Caco-2 (cell line): ENCODE results near the gene ATP12A. TPM values are rescaled to one million over a fixed set of nuclear protein-coding genes. Genes with fewer than 3 reads are reported as not detected.

Experiments used
- BruUV-seq: library from RNA; stranded (reverse); fragments of 400-500 nt; replicated peaks from 2 replicates; lab custom pipeline; 2021; lab: Mats Ljungman, UMichigan
- CTCF ChIA-PET: fragments of 300-600 bp; sonication (Branson Sonifier 250); formaldehyde crosslinking; loops from one replicate; lab custom pipeline; 2022; ENCODE audit warnings: antibody characterized with exemption; lab: Charles Lee
- POLR2A ChIA-PET: fragments of 300-600 bp; sonication (Branson Sonifier 250); formaldehyde crosslinking; loops from one replicate; lab custom pipeline; 2022; ENCODE audit warnings: antibody characterized with exemption; lab: Charles Lee
- DNase-seq, 2 experiments: peaks; one replicate each; pipeline versions ENCODE4 v3.0.0 to v3.0.0-alpha.2; 2020 to 2022
- H3K27me3 ChIP-seq: replicated peaks from 2 replicates; pipeline ENCODE4 v1.6.0; 2011; ENCODE audit warnings: low read length; ENCODE audit not compliant: control insufficient read depth, insufficient read depth
- H3K36me3 ChIP-seq: 2 replicates; pipeline ENCODE4 v1.5.1; 2011; ENCODE audit warnings: low read length; ENCODE audit not compliant: control insufficient read depth, insufficient read depth
- H3K4me1 ChIP-seq: fragments of 250-450 bp; sonication (Bioruptor Pico); 2 replicates; pipeline ENCODE4 v1.5.1; 2020; ENCODE audit warnings: mild to moderate bottlenecking
- H3K4me3 ChIP-seq: 2 replicates; pipeline ENCODE4 v1.5.1; 2011; ENCODE audit warnings: low read depth, mild to moderate bottlenecking, control low read depth, low read length
- H3K9me3 ChIP-seq: fragments of 250-450 bp; sonication (Bioruptor Pico); 2 replicates; pipeline ENCODE4 v1.5.1; 2020; ENCODE audit warnings: mild to moderate bottlenecking, moderate library complexity
- H3K27ac Mint-ChIP-seq: one replicate; pipeline ENCODE4 v1.8.0; 2022; ENCODE audit warnings: mixed read lengths; ENCODE audit not compliant: unreplicated experiment
- H3K27me3 Mint-ChIP-seq: one replicate; pipeline ENCODE4 v1.8.0; 2022; ENCODE audit warnings: mixed read lengths; ENCODE audit not compliant: insufficient read depth, unreplicated experiment
- H3K36me3 Mint-ChIP-seq: one replicate; pipeline ENCODE4 v1.8.0; 2022; ENCODE audit warnings: mild to moderate bottlenecking, mixed read lengths; ENCODE audit not compliant: insufficient read depth, unreplicated experiment
- H3K4me1 Mint-ChIP-seq: one replicate; pipeline ENCODE4 v1.8.0; 2022; ENCODE audit warnings: low read depth, mixed read lengths; ENCODE audit not compliant: unreplicated experiment
- H3K4me3 Mint-ChIP-seq: one replicate; pipeline ENCODE4 v1.8.0; 2022; ENCODE audit warnings: mild to moderate bottlenecking, moderate library complexity, mixed read lengths; ENCODE audit not compliant: unreplicated experiment
- H3K9me3 Mint-ChIP-seq: one replicate; pipeline ENCODE4 v1.8.0; 2022; ENCODE audit warnings: mixed read lengths; ENCODE audit not compliant: unreplicated experiment
- intact Hi-C: fragments of 100-400 bp; cut with micrococcal nuclease; formaldehyde crosslinking; loops from one replicate; pipeline ENCODE4 v1.10.0; 2022; ENCODE audit not compliant: unreplicated experiment
- total RNA-seq: library from RNA; stranded (reverse); gene quantifications from 2 replicates; pipeline ENCODE4 v1.2.3, GENCODE V29; 2022
- TF ChIP-seq, protein P1 (sequence below), 2 experiments: fragments of 200-600 bp in 1 of 2; IDR thresholded peaks; 1 replicate in 1 of 2; 2 replicates in 1 of 2; pipeline versions ENCODE4 v1.5.1 to v1.8.0; 2011 to 2022; ENCODE audit warnings: antibody characterized with exemption in 1 of 2, control low read depth in 1 of 2, inconsistent platforms in 1 of 2, low read depth in 1 of 2, low read length in 1 of 2, mild to moderate bottlenecking in 1 of 2, moderate library complexity in 1 of 2; ENCODE audit not compliant: insufficient read depth in 1 of 2, severe bottlenecking in 1 of 2, unreplicated experiment in 1 of 2

Gene ATP12A
- total RNA-seq, 1 experiment from 2014 or later: not detected

DNA sequence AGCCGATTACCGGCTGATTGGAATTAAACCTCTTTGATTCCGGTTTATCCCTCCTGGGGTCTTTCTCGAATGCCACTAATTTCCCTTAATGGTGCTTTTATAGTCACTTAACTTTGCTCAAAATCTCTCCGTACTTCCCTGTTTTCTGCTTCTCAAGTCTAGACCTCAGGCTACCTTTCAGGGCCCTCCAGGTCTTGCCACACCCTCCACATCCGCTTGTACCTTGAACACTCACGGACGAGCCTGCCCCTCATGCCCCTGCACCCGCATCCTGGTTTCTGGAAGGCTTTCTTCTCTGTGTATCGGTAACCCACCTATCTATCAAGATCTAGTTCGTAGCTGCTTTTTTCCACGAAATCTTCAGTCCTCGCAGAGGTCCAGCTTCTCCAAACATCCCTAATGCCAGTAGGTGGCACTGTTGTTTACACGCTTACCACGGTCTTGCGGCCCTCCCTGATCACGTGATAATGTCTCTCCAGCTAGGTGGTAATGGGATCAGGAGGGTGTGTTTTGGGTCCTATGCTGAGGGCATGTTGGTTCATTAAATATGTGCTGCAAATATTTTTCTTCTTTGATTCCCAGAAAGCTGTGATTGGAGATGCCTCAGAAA, 13.8 kb downstream of the ATP12A start:
- intact Hi-C loops: loop anchor here (1.0 to 10.0 kb wide), 5 partner anchors 34 to 303 kb away; partner anchors contain the start of gene RNF17
- CTCF ChIA-PET: interaction anchor here (0.7 to 1.8 kb wide), 15 partner anchors 9 to 1074 kb away, joined by 3 to 12 read pairs (median 3); no protein-coding TSS in a partner anchor
- Histone ChIP-seq H3K4me3 (no peak overlapping the region), H3K9me3 (no peaks in the 10 kb centered on the region), H3K4me1 (no peaks in the 10 kb centered on the region), H3K27me3 (no peaks in the 10 kb centered on the region), H3K36me3 (no peaks in the 10 kb centered on the region)
- POLR2A ChIA-PET: interaction anchor here (0.6 kb wide), 1 partner anchor 62 kb away, joined by 5 read pairs; no protein-coding TSS in a partner anchor
- H3K4me3 Mint-ChIP-seq: peak overlapping the region; percentile 22
- no peaks in the 10 kb centered on the region for H3K36me3 Mint-ChIP-seq
- TF ChIP-seq, protein P1, sequence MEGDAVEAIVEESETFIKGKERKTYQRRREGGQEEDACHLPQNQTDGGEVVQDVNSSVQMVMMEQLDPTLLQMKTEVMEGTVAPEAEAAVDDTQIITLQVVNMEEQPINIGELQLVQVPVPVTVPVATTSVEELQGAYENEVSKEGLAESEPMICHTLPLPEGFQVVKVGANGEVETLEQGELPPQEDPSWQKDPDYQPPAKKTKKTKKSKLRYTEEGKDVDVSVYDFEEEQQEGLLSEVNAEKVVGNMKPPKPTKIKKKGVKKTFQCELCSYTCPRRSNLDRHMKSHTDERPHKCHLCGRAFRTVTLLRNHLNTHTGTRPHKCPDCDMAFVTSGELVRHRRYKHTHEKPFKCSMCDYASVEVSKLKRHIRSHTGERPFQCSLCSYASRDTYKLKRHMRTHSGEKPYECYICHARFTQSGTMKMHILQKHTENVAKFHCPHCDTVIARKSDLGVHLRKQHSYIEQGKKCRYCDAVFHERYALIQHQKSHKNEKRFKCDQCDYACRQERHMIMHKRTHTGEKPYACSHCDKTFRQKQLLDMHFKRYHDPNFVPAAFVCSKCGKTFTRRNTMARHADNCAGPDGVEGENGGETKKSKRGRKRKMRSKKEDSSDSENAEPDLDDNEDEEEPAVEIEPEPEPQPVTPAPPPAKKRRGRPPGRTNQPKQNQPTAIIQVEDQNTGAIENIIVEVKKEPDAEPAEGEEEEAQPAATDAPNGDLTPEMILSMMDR (IDR thresholded peaks at IDR 0.05; ENCODE audit: insufficient read depth in 1 of 2, low read depth in 1 of 2, low read length in 1 of 2, severe bottlenecking in 1 of 2, unreplicated experiment in 1 of 2): peak; percentile 75 to 83
- DNase-seq: peak; percentile 76 to 78
- BruUV-seq: no TSS peak
- no peak overlapping the region for H3K27ac Mint-ChIP-seq
- peaks cover 20% of the 10 kb centered on the region for H3K27me3 Mint-ChIP-seq
- H3K9me3 Mint-ChIP-seq: no peaks in the 10 kb centered on the region
- peaks cover 5% of the 10 kb centered on the region for H3K4me1 Mint-ChIP-seq

DNA sequence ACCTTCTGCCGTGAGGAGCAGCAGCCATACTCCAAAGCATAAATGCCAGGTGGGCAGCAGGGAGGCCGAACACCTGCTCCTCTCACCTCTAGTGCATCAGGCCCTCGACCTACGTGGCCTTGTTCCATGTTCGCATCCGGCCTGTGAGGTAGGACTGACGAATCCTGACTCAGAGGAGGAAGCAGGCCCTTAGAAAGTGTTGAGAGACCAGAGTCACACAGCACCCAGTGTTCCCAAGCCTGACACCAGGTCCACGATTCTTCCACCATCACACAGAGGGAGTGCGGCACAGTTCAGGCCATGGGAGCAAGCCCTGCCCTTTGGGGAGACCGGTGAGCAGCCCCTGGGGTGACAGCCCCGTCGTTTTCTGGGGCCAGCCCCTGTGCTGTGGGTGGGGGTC, 14.7 kb downstream of the ATP12A start:
- Mint-ChIP-seq H3K4me3 (no peak overlapping the region), H3K27ac (no peak overlapping the region), H3K27me3 (peaks cover 22% of the 10 kb centered on the region), H3K4me1 (peaks cover 5% of the 10 kb centered on the region), H3K9me3 (no peaks in the 10 kb centered on the region), H3K36me3 (no peaks in the 10 kb centered on the region)
- BruUV-seq: no TSS peak
- no peak overlapping the region for H3K4me3 ChIP-seq
- CTCF ChIA-PET: interaction anchor here (0.8 to 1.3 kb wide), 4 partner anchors 28 to 64 kb away, joined by 3 to 9 read pairs (median 4); no protein-coding TSS in a partner anchor
- H3K27me3 ChIP-seq: no peaks in the 10 kb centered on the region
- no peaks in the 10 kb centered on the region for H3K9me3 ChIP-seq
- POLR2A ChIA-PET: interaction anchor here (0.6 kb wide), 1 partner anchor 61 kb away, joined by 5 read pairs; no protein-coding TSS in a partner anchor
- intact Hi-C loops: loop anchor here (1.0 to 10.0 kb wide), 5 partner anchors 33 to 302 kb away; partner anchors contain the start of gene RNF17
- H3K36me3 ChIP-seq: no peaks in the 10 kb centered on the region
- DNase-seq: no peak
- H3K4me1 ChIP-seq: no peaks in the 10 kb centered on the region
- TF ChIP-seq, protein P1 (IDR thresholded peaks at IDR 0.05; ENCODE audit: insufficient read depth in 1 of 2, low read depth in 1 of 2, low read length in 1 of 2, severe bottlenecking in 1 of 2, unreplicated experiment in 1 of 2): no peak

DNA sequence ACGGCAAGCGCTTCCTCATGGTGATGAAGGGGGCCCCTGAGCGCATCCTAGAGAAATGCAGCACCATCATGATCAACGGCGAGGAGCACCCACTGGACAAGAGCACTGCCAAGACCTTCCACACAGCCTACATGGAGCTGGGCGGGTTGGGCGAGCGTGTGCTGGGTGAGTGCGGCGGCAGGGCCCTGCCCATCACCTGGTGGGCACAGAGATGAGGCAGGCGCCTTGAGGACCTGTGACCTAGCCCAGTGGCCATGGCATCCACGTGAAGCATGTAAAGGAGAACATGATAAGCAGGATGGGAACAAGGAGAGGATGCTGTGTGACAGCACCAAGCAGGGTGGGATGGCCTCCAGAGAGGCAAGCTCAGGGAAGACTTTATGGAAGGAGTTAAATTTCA, 18.5 kb downstream of the ATP12A start:
- no peaks in the 10 kb centered on the region for H3K36me3 ChIP-seq
- H3K27me3 ChIP-seq: no peaks in the 10 kb centered on the region
- Mint-ChIP-seq H3K4me1 (peaks cover 5% of the 10 kb centered on the region), H3K36me3 (no peaks in the 10 kb centered on the region), H3K4me3 (no peak overlapping the region), H3K27me3 (peaks cover 16% of the 10 kb centered on the region), H3K9me3 (no peaks in the 10 kb centered on the region), H3K27ac (no peak overlapping the region)
- CTCF ChIA-PET: no interaction called here
- TF ChIP-seq, protein P1 (IDR thresholded peaks at IDR 0.05; ENCODE audit: insufficient read depth in 1 of 2, low read depth in 1 of 2, low read length in 1 of 2, severe bottlenecking in 1 of 2, unreplicated experiment in 1 of 2): no peak
- no peak for DNase-seq
- POLR2A ChIA-PET: no interaction called here
- no peaks in the 10 kb centered on the region for H3K9me3 ChIP-seq
- intact Hi-C loops: loop anchor here (10.0 kb wide), 1 partner anchor 166 kb away; no protein-coding TSS in a partner anchor
- H3K4me1 ChIP-seq: no peaks in the 10 kb centered on the region
- no peak overlapping the region for H3K4me3 ChIP-seq
- BruUV-seq: no TSS peak
